ENCODE measurements around the gene PTPN4. TPM values are rescaled to one million over a fixed set of nuclear protein-coding genes. Genes with fewer than 3 reads are reported as not detected.

The PTPN4 gene
- total RNA-seq, 1 donor: 19.5 TPM

DNA sequence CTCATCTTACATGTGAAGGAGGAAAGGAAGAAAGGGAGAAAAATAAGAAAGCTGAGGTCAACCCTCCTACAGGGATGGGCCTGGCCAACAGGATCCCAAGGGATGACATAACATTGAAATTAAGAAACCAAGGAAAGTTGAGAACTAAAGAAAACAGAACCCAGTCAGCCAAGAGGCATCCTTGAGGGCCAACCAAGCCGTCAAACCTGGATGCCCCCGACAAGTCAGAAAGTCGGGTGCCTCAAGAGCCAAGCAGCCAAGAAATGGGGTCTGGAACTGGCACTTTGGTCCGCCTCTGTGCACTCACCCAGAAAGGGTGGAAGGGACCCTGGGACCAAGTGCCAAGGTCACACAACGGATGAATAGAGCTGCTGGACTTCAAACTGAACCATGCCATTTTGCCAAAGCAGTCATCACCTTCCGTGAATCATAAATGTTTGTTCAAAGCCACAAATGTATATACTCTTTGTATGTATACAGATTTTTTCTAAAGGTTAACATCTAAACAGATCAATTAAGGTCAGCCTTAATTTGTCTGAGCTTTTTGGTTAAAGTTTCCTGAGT, 27.0 kb upstream of the PTPN4 start:
- Histone ChIP-seq H3K9me3 (ENCODE audit: low read depth, low read length) (no peaks in the 10 kb centered on the region), H3K4me3 (ENCODE audit: insufficient read depth, low read length) (no peak overlapping the region), H4K20me1 (ENCODE audit: insufficient read depth, low read length) (no peaks in the 10 kb centered on the region), H3K4me2 (ENCODE audit: insufficient read depth, low read length) (no peak overlapping the region), H3K27me3 (ENCODE audit: insufficient read depth, low read length) (peaks cover 39% of the 10 kb centered on the region), H3K27ac (ENCODE audit: low read depth, low read length) (no peak overlapping the region), H3K79me2 (ENCODE audit: insufficient read depth, low read length) (no peaks in the 10 kb centered on the region), H3K4me1 (ENCODE audit: insufficient read depth, low read length) (no peaks in the 10 kb centered on the region), H3K36me3 (ENCODE audit: insufficient read depth, low read length) (no peaks in the 10 kb centered on the region), H2AFZ (ENCODE audit: low read length) (no peak overlapping the region)
- TF ChIP-seq CTCF (IDR thresholded peaks at IDR 0.05; ENCODE audit: extremely low read depth, low read depth, low read length): no peak
- DNase-seq (ENCODE audit: insufficient read length, low spot score, missing footprints): peak; percentile 71

DNA sequence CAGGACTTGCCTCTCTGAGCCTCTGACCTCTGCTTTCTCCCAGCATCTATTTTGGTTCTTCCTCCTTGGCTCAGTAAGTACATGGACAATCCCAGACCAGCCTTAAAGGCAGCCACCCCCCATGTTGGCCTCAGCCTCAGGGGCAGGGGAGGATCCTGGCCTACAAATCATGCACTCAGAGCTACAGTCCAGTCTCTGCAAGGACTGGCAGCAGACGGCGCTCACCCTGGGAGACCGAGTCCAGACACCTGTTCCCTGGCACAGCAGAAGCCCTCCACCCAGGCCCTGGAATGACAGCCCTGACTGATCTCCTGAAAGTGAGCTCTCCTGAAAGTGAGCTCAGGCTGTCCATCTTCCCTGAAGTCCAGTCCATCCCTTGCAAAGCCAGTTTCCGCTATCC, 25.7 kb upstream of the PTPN4 start:
- no peak for DNase-seq (ENCODE audit: insufficient read length, low spot score, missing footprints)
- Histone ChIP-seq H3K27me3 (ENCODE audit: insufficient read depth, low read length) (peaks cover 45% of the 10 kb centered on the region), H3K4me1 (ENCODE audit: insufficient read depth, low read length) (no peaks in the 10 kb centered on the region), H3K9me3 (ENCODE audit: low read depth, low read length) (no peaks in the 10 kb centered on the region), H3K79me2 (ENCODE audit: insufficient read depth, low read length) (no peaks in the 10 kb centered on the region), H2AFZ (ENCODE audit: low read length) (no peak overlapping the region), H3K4me3 (ENCODE audit: insufficient read depth, low read length) (no peak overlapping the region), H4K20me1 (ENCODE audit: insufficient read depth, low read length) (no peaks in the 10 kb centered on the region), H3K4me2 (ENCODE audit: insufficient read depth, low read length) (no peak overlapping the region), H3K27ac (ENCODE audit: low read depth, low read length) (no peak overlapping the region), H3K36me3 (ENCODE audit: insufficient read depth, low read length) (no peaks in the 10 kb centered on the region)
- no peak for TF ChIP-seq CTCF (IDR thresholded peaks at IDR 0.05; ENCODE audit: extremely low read depth, low read depth, low read length)

DNA sequence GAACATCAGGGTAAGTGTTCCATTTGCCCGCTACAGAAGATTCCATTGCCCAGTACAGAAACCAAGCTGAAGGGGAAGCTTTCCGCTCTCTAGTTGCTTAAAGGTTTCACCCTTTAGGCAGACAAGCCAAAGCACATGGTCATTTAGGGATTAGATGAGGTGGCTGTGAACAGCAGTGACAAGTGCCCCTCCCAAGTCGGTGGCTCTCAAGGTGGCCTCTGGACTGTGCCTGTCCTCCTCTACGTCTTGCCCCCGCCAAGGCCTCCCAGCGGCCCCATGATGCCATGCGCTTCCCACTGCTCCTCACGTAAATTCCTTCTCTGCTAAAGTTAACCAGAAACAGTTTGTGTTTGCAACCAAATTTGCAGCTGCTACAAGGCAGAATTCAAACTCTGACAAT, 24.2 kb upstream of the PTPN4 start:
- no peak for DNase-seq (ENCODE audit: insufficient read length, low spot score, missing footprints)
- Histone ChIP-seq H3K36me3 (ENCODE audit: insufficient read depth, low read length) (no peaks in the 10 kb centered on the region), H2AFZ (ENCODE audit: low read length) (no peak overlapping the region), H3K4me1 (ENCODE audit: insufficient read depth, low read length) (no peaks in the 10 kb centered on the region), H4K20me1 (ENCODE audit: insufficient read depth, low read length) (no peaks in the 10 kb centered on the region), H3K4me2 (ENCODE audit: insufficient read depth, low read length) (no peak overlapping the region), H3K79me2 (ENCODE audit: insufficient read depth, low read length) (no peaks in the 10 kb centered on the region), H3K9me3 (ENCODE audit: low read depth, low read length) (no peaks in the 10 kb centered on the region), H3K27ac (ENCODE audit: low read depth, low read length) (no peak overlapping the region), H3K4me3 (ENCODE audit: insufficient read depth, low read length) (no peak overlapping the region), H3K27me3 (ENCODE audit: insufficient read depth, low read length) (peaks cover 41% of the 10 kb centered on the region)
- no peak for TF ChIP-seq CTCF (IDR thresholded peaks at IDR 0.05; ENCODE audit: extremely low read depth, low read depth, low read length)

GRCh38 chr2:119736021-119736420, 23.7 kb upstream of the PTPN4 start:
- H3K9me3 ChIP-seq (ENCODE audit: low read depth, low read length): no peaks in the 10 kb centered on the region
- no peaks in the 10 kb centered on the region for H3K4me1 ChIP-seq (ENCODE audit: insufficient read depth, low read length)
- H4K20me1 ChIP-seq (ENCODE audit: insufficient read depth, low read length): no peaks in the 10 kb centered on the region
- no peak for TF ChIP-seq CTCF (IDR thresholded peaks at IDR 0.05; ENCODE audit: extremely low read depth, low read depth, low read length)
- H3K4me3 ChIP-seq (ENCODE audit: insufficient read depth, low read length): no peak overlapping the region
- DNase-seq (ENCODE audit: insufficient read length, low spot score, missing footprints): no peak
- H3K27ac ChIP-seq (ENCODE audit: low read depth, low read length): no peak overlapping the region
- no peaks in the 10 kb centered on the region for H3K79me2 ChIP-seq (ENCODE audit: insufficient read depth, low read length)
- no peak overlapping the region for H3K4me2 ChIP-seq (ENCODE audit: insufficient read depth, low read length)
- no peaks in the 10 kb centered on the region for H3K36me3 ChIP-seq (ENCODE audit: insufficient read depth, low read length)
- H3K27me3 ChIP-seq (ENCODE audit: insufficient read depth, low read length): peaks cover 41% of the 10 kb centered on the region
- no peak overlapping the region for H2AFZ ChIP-seq (ENCODE audit: low read length)

Measured in osteoblast (primary cell).